Measurements from ENCODE around the gene ANKH.

ANKH gene

GRCh38 chr5:14766584-14766983, 105.0 kb downstream of the ANKH start:
- TF ChIP-seq CTCF (IDR thresholded peaks at IDR 0.05; ENCODE audit: borderline replicate concordance, extremely low read depth, low read length, poor library complexity, severe bottlenecking) (no peak), EZH2 (IDR thresholded peaks at IDR 0.05; ENCODE audit: borderline replicate concordance, low read depth, low read length, severe bottlenecking) (no peak)
- ATAC-seq (ENCODE audit: insufficient read depth, low read depth): no peak
- no peaks in the 10 kb centered on the region for H3K9me3 ChIP-seq (ENCODE audit: insufficient read depth, low read length, severe bottlenecking)

GRCh38 chr5:14765587-14765986, 106.0 kb downstream of the ANKH start:
- Histone ChIP-seq H3K36me3 (ENCODE audit: insufficient read depth, low read length) (peaks cover 26% of the 10 kb centered on the region), H4K20me1 (ENCODE audit: insufficient read depth, low read length) (peaks cover 3% of the 10 kb centered on the region; the same call in 1 of the 2 replicates), H3K27ac (ENCODE audit: low read length) (no peak overlapping the region), H3K4me1 (ENCODE audit: insufficient read depth, low read length) (no peaks in the 10 kb centered on the region), H3K4me3 (ENCODE audit: low read depth in 1 of 2, low read length in 2 of 2) (no peak overlapping the region), H3K9me3 (ENCODE audit: insufficient read depth, low read length, severe bottlenecking) (no peaks in the 10 kb centered on the region), H3K79me2 (ENCODE audit: insufficient read depth, low read length) (no peaks in the 10 kb centered on the region), H3K4me2 (ENCODE audit: insufficient read depth, low read length) (no peak overlapping the region), H3K9ac (ENCODE audit: low read depth, low read length) (no peak overlapping the region), H3K27me3 (ENCODE audit: insufficient read depth, low read length, poor library complexity) (no peaks in the 10 kb centered on the region), H2AFZ (ENCODE audit: low read depth, low read length) (no peak overlapping the region)
- ATAC-seq (ENCODE audit: insufficient read depth, low read depth): no peak
- no peak for DNase-seq
- no peak for TF ChIP-seq EZH2 (IDR thresholded peaks at IDR 0.05; ENCODE audit: borderline replicate concordance, low read depth, low read length, severe bottlenecking)
- TF ChIP-seq CTCF (IDR thresholded peaks at IDR 0.05; ENCODE audit: borderline replicate concordance, extremely low read depth, low read length, poor library complexity, severe bottlenecking): no peak

More at GRCh38 chr5:14766584-14766983, 105.0 kb downstream of the ANKH start:
- Histone ChIP-seq H3K9ac (ENCODE audit: low read depth, low read length) (no peak overlapping the region), H4K20me1 (ENCODE audit: insufficient read depth, low read length) (peaks cover 3% of the 10 kb centered on the region; the same call in 1 of the 2 replicates), H3K79me2 (ENCODE audit: insufficient read depth, low read length) (peaks cover 5% of the 10 kb centered on the region), H3K4me1 (ENCODE audit: insufficient read depth, low read length) (no peaks in the 10 kb centered on the region), H3K27ac (ENCODE audit: low read length) (no peak overlapping the region), H3K4me3 (ENCODE audit: low read depth in 1 of 2, low read length in 2 of 2) (no peak overlapping the region), H3K36me3 (ENCODE audit: insufficient read depth, low read length) (peaks cover 26% of the 10 kb centered on the region), H3K4me2 (ENCODE audit: insufficient read depth, low read length) (no peak overlapping the region), H2AFZ (ENCODE audit: low read depth, low read length) (no peak overlapping the region), H3K27me3 (ENCODE audit: insufficient read depth, low read length, poor library complexity) (no peaks in the 10 kb centered on the region)
- DNase-seq: no peak

GRCh38 chr5:14762549-14763216, 108.9 kb downstream of the ANKH start:
- no peak overlapping the region for H3K4me2 ChIP-seq (ENCODE audit: insufficient read depth, low read length)
- no peak for ATAC-seq (ENCODE audit: insufficient read depth, low read depth)

More at GRCh38 chr5:14762549-14763216, 108.9 kb downstream of the ANKH start:
- Histone ChIP-seq H3K9me3 (ENCODE audit: insufficient read depth, low read length, severe bottlenecking) (no peaks in the 10 kb centered on the region), H3K36me3 (ENCODE audit: insufficient read depth, low read length) (peaks cover 21% of the 10 kb centered on the region), H3K4me1 (ENCODE audit: insufficient read depth, low read length) (no peaks in the 10 kb centered on the region), H4K20me1 (ENCODE audit: insufficient read depth, low read length) (no peaks in the 10 kb centered on the region; the same call in 1 of the 2 replicates), H2AFZ (ENCODE audit: low read depth, low read length) (no peak overlapping the region), H3K9ac (ENCODE audit: low read depth, low read length) (no peak overlapping the region), H3K27me3 (ENCODE audit: insufficient read depth, low read length, poor library complexity) (no peaks in the 10 kb centered on the region), H3K4me3 (ENCODE audit: low read depth in 1 of 2, low read length in 2 of 2) (no peak overlapping the region), H3K27ac (ENCODE audit: low read length) (no peak overlapping the region), H3K79me2 (ENCODE audit: insufficient read depth, low read length) (no peaks in the 10 kb centered on the region)
- no peak for TF ChIP-seq EZH2 (IDR thresholded peaks at IDR 0.05; ENCODE audit: borderline replicate concordance, low read depth, low read length, severe bottlenecking)
- no peak for TF ChIP-seq CTCF (IDR thresholded peaks at IDR 0.05; ENCODE audit: borderline replicate concordance, extremely low read depth, low read length, poor library complexity, severe bottlenecking)
- DNase-seq: no peak

All from DND-41 (cell line).